A549 treated with AZD2906 at 1 μM for 4 hours (cell line): ENCODE results near the gene NUTM1. TPM values are rescaled to one million over a fixed set of nuclear protein-coding genes. Genes with fewer than 3 reads are reported as not detected.

Experiments used
- total RNA-seq: library from RNA; stranded (reverse); fragments of 200-300 nt; extraction: Qiagen RNA extraction; gene quantifications from 5 replicates; pipeline ENCODE4 v1.2.3, GENCODE V29; 2022

The NUTM1 gene
- not detected in 5 replicates for total RNA-seq

DNA sequence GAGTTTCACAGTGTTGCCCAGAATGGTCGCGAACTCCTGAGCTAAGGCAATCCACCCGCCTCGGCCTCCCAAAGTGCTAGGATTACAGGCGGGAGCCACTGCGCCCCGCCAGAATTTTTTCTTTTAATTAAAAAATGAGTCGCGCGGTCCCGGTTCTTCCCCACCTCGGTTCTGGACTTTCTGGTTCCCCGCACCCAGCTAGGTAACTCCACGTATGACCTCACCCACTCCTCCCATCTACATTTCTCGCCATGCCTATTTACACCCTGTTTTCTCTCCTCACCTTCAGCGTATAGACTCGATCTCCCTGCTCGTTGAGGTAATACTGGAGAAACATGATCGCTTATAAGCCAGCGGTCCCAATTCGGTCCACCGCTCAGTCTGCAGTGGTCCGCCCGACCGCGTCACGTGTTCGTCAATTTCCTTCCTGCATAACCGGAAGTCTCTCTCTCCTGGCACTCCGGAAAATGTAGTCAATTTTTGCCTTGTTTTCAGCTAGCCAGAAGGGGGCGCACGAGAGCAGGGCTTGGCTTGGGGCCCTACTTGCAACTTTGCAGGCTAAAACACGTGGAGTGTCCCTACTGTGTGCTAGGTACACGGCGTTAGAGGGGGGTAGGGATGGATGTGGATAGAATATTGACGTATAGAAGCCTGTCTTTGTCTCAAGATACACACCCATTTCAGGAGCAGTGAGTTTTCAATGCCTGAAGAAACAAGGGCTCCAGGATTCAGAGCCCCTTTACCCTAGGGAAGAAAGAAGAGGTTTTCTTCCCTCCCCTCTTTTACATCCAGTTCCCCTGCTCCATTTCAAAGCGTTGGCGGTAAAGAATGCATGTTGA is at the start of gene NUTM1, which contains the start of gene NOP10:
TSS of gene NUTM1 (plus strand) at position 579 of the 839 bp plus-strand sequence. CDS start 382 bp downstream, outside the sequence.
TSS of gene NOP10 (minus strand) at position 400 of the 839 bp plus-strand sequence. CDS start at position 337, 63 bp downstream.

DNA sequence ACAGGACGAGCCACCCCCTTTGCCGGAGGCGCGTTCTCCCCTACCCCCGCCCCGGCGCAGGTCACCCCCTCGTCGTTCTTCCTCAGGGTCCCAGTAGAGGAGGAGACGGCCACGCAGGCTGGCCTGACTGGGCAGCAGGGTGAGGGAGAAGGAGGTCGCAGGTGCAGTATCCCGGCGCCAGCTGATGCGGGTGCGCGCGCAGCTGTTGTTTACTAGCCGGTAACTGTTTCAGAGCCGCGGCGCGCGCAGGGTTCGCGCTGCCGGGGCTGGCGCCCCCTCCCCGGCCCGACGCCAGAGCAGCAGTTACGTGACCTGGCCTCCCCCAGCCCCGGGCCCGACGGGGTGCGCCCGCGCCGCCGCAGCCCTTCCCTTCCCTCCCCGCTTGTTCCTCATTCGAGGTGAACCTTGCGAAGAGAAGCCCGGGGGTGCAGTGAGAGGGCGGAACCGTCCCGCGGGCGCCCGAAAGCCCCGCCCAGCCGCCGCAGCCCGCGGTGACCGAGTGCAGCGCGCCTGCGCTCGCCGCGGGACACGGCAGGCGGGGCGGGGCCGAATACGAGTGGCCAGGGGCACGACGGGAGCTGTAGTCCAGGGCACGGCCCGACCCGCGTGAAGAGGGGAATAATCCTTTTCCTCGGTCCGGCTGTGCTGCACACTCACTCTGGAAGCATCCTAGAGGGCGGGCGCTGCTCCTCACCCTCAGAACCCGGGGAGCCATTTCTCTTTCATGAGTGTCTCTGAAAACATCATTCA is 5.4 kb upstream of the NUTM1 start, which contains the start of gene SLC12A6:
TSS of gene SLC12A6 (minus strand) at position 225 of the 750 bp plus-strand sequence. CDS start 1,101 bp downstream, outside the sequence.

DNA sequence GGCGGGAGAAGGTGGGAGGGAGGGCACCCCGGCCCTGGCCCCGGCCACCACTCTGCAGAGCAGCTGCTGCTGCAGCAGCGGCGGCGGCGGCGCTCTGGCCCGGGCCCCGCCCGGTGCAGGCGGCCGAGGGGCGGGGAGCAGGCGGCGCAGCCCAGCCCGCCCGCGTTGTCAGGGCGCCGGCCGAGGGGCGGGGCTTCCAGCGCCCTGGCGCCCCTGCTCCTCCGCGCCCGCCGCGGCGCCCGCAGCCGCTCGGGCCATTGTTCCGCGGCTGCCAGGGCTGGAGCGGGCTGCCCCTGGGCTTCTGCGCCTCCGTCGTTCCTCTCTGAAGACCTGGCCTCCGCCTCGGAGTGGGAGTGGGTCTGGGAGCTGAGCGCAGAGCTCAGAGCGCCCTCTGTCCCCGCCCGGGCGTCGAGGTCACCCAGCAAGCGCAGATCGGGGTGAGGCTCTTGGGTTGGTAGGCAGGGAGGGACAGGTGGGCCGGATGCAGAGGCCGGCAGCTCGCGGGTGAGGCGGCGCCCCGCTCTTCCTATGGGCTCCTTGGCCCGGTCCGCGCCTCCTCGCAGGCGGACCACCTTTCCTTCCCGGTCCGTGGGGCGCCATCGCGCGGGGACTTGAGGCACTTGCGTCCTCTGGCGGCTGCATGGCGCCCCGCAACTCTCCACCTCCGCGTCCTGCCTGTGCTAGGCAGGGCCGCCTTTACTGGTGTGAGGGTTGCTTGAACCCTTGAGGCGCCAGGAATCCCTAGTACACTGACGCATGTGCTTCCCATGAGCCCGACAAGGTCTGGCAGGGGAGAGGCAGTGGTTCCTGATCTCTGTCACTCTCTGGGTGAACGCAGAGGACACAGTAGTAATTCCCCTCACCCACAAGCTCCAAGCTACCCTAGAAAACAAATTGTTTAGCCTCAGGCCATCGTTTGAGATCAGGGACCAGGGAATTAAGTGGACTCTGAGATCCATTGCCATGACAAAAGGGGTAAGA is 24.3 kb downstream of the NUTM1 start, which contains the start of gene LPCAT4:
TSS of gene LPCAT4 (minus strand) at position 96 of the 981 bp plus-strand sequence. CDS start 96 bp downstream, outside the sequence.

Other genes starting within 250 kb of the NUTM1 start
- 123 to 144 TPM (median 139 TPM) in 5 replicates for gene EMC7, start 241.5 kb upstream of the NUTM1 start, total RNA-seq
- gene PGBD4, start 241.2 kb upstream of the NUTM1 start, total RNA-seq, result 1.1 to 1.8 TPM (median 1.5 TPM) in 5 replicates
- 25.3 to 32.5 TPM (median 28.4 TPM) in 5 replicates for gene KATNBL1, start 133.2 kb upstream of the NUTM1 start, total RNA-seq
- gene EMC4, start 118.3 kb upstream of the NUTM1 start, total RNA-seq, result 192 to 207 TPM (median 197 TPM) in 5 replicates
- 3.5 to 6.4 TPM (median 5.6 TPM) in 5 replicates for gene SLC12A6, start 5.5 kb upstream of the NUTM1 start, total RNA-seq
- gene NOP10, start 179 bp upstream of the NUTM1 start, total RNA-seq, result 504 to 564 TPM (median 541 TPM) in 5 replicates
- 43.3 to 68.2 TPM (median 61.0 TPM) in 5 replicates for gene LPCAT4, start 23.9 kb downstream of the NUTM1 start, total RNA-seq
- 4.7 to 9.6 TPM (median 6.8 TPM) in 5 replicates for gene GOLGA8A, start 94.5 kb downstream of the NUTM1 start, total RNA-seq
- gene GOLGA8B, start 240.3 kb downstream of the NUTM1 start, total RNA-seq, result 13.1 to 21.4 TPM (median 16.3 TPM) in 5 replicates